ENCODE measurements around the gene CEACAM5.
"Not testable (repeated sequence)": the region's sequence is repeated elsewhere in the genome, so short reads cannot be mapped to it uniquely, and the experiment has no call there.

The CEACAM5 gene

GRCh38 chr19:41740415-41741243 is 32.2 kb downstream of the CEACAM5 start:
- no peak for DNase-seq

- no peak for DNase-seq
Observed at GRCh38 chr19:41741244-41741554, 32.8 kb downstream of the CEACAM5 start.

GRCh38 chr19:41744850-41745249 is 36.4 kb downstream of the CEACAM5 start:
- peak; percentile 6 to 40 (median 27) for DNase-seq

GRCh38 chr19:41745756-41746155 is 37.3 kb downstream of the CEACAM5 start:
- peak; percentile 33 to 62 (median 52) for DNase-seq

- peak; percentile 61 to 77 (median 69) for DNase-seq
Observed at GRCh38 chr19:41746593-41747227, 38.3 kb downstream of the CEACAM5 start.

- DNase-seq, result no peak
Observed at GRCh38 chr19:41748012-41748411, 39.6 kb downstream of the CEACAM5 start.

- peak in 2 of 4 experiments; percentile 5 to 14 for DNase-seq
Observed at GRCh38 chr19:41750248-41751134, 42.1 kb downstream of the CEACAM5 start.

GRCh38 chr19:41753159-41753558 is 44.7 kb downstream of the CEACAM5 start:
- peak; percentile 68 to 91 (median 85) for DNase-seq

GRCh38 chr19:41753936-41754529 is 45.6 kb downstream of the CEACAM5 start:
- DNase-seq, result peak; percentile 65 to 82 (median 72)

GRCh38 chr19:41755328-41755913 is 47.0 kb downstream of the CEACAM5 start, which contains the start of gene CEACAM6:
Gene CEACAM6, plus strand, starts transcription at chr19:41755530. Its CDS starts 109 bp downstream, at chr19:41755639.
- DNase-seq, result peak in 3 of 4 experiments; percentile 14 to 35 (median 29)

GRCh38 chr19:41758846-41759245 is 50.4 kb downstream of the CEACAM5 start:
- no peak for DNase-seq

GRCh38 chr19:41767115-41767514 is 58.7 kb downstream of the CEACAM5 start:
- no peak for DNase-seq

GRCh38 chr19:41768105-41768504 is 59.7 kb downstream of the CEACAM5 start:
- DNase-seq, result not testable (repeated sequence)

GRCh38 chr19:41769608-41770007 is 61.2 kb downstream of the CEACAM5 start:
- DNase-seq, result no peak

- no peak for DNase-seq
Observed at GRCh38 chr19:41771410-41771809, 63.0 kb downstream of the CEACAM5 start.

GRCh38 chr19:41774515-41774980 is 66.1 kb downstream of the CEACAM5 start:
- DNase-seq, result no peak

GRCh38 chr19:41776700-41777099 is 68.3 kb downstream of the CEACAM5 start:
- DNase-seq, result no peak
